ENCODE data around the gene GLIPR1L2. TPM values are rescaled to one million over a fixed set of nuclear protein-coding genes. Genes with fewer than 3 reads are reported as not detected.

GLIPR1L2 gene
- total RNA-seq, 1 experiment from 2014 or later, result not detected

DNA sequence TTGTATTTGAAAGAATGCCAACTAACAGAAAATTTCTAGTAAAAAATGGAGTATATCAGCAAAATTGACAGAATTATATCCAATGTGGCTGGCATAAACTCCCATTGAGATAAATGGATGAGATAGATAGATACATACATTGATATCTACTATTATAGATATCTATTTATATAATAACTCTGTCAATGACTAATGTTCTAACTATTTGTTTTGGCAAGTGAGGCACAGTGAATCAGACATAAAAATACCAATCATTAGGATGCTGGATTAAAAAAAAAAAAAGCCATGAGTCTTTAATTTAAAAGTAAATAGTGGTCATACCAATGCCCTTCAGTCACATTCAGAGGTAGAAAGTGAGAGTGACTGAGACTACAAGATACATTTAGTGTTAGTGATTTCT, 56.0 kb downstream of the GLIPR1L2 start:
- H3K4me3 Mint-ChIP-seq (ENCODE audit: unreplicated experiment), result no peak overlapping the region
- no peaks in the 10 kb centered on the region; the same call in none of the 2 replicates for H3K36me3 ChIP-seq (ENCODE audit: control insufficient read depth, insufficient read depth, low read length)
- peaks cover 6% of the 10 kb centered on the region; the same call in 1 of the 2 replicates for H3K9me3 ChIP-seq
- no peaks in the 10 kb centered on the region for H3K27me3 ChIP-seq (replicated peaks; ENCODE audit: control insufficient read depth, insufficient read depth, low read length)
- H3K4me1 ChIP-seq, result peaks cover 15% of the 10 kb centered on the region
- BruUV-seq (replicated peaks), result no TSS peak
- no peak for TF ChIP-seq CTCF (IDR thresholded peaks at IDR 0.05; ENCODE audit: insufficient read depth in 1 of 2, low read depth in 1 of 2, low read length in 1 of 2, severe bottlenecking in 1 of 2, unreplicated experiment in 1 of 2)
- H3K27me3 Mint-ChIP-seq (ENCODE audit: insufficient read depth, unreplicated experiment), result no peaks in the 10 kb centered on the region
- peaks cover 14% of the 10 kb centered on the region for H3K4me1 Mint-ChIP-seq (ENCODE audit: low read depth, unreplicated experiment)
- no peak for DNase-seq
- peaks cover 10% of the 10 kb centered on the region for H3K9me3 Mint-ChIP-seq (ENCODE audit: unreplicated experiment)
- H3K4me3 ChIP-seq (ENCODE audit: low read depth, low read length), result no peak overlapping the region
- ChIA-PET POLR2A (no interaction called here), CTCF (no interaction called here)
- H3K36me3 Mint-ChIP-seq (ENCODE audit: insufficient read depth, unreplicated experiment), result no peaks in the 10 kb centered on the region
- intact Hi-C loops (cut with micrococcal nuclease; ENCODE audit: unreplicated experiment), result no loop called here
- H3K27ac Mint-ChIP-seq (ENCODE audit: unreplicated experiment), result no peak overlapping the region

- Histone ChIP-seq H3K4me3 (ENCODE audit: low read depth, low read length) (no peak overlapping the region), H3K36me3 (ENCODE audit: control insufficient read depth, insufficient read depth, low read length) (no peaks in the 10 kb centered on the region; the same call in none of the 2 replicates), H3K9me3 (no peaks in the 10 kb centered on the region), H3K4me1 (peaks cover 5% of the 10 kb centered on the region), H3K27me3 (replicated peaks; ENCODE audit: control insufficient read depth, insufficient read depth, low read length) (no peaks in the 10 kb centered on the region)
- POLR2A ChIA-PET, result no interaction called here
- peaks cover 6% of the 10 kb centered on the region for H3K27me3 Mint-ChIP-seq (ENCODE audit: insufficient read depth, unreplicated experiment)
- CTCF ChIA-PET, result no interaction called here
- no peak for TF ChIP-seq CTCF (IDR thresholded peaks at IDR 0.05; ENCODE audit: insufficient read depth in 1 of 2, low read depth in 1 of 2, low read length in 1 of 2, severe bottlenecking in 1 of 2, unreplicated experiment in 1 of 2)
- H3K9me3 Mint-ChIP-seq (ENCODE audit: unreplicated experiment), result peaks cover 10% of the 10 kb centered on the region
- no peak for DNase-seq
- H3K36me3 Mint-ChIP-seq (ENCODE audit: insufficient read depth, unreplicated experiment), result no peaks in the 10 kb centered on the region
- peaks cover 7% of the 10 kb centered on the region for H3K4me1 Mint-ChIP-seq (ENCODE audit: low read depth, unreplicated experiment)
- BruUV-seq (replicated peaks), result no TSS peak
- no peak overlapping the region for H3K4me3 Mint-ChIP-seq (ENCODE audit: unreplicated experiment)
- no peak overlapping the region for H3K27ac Mint-ChIP-seq (ENCODE audit: unreplicated experiment)
- intact Hi-C loops (cut with micrococcal nuclease; ENCODE audit: unreplicated experiment), result no loop called here
Measured at GRCh38 chr12:75447691-75448393, 57.0 kb downstream of the GLIPR1L2 start.

GRCh38 chr12:75452675-75453330, 61.9 kb downstream of the GLIPR1L2 start:
- Histone ChIP-seq H3K9me3 (peaks cover 7% of the 10 kb centered on the region), H3K4me3 (ENCODE audit: low read depth, low read length) (no peak overlapping the region), H3K27me3 (replicated peaks; ENCODE audit: control insufficient read depth, insufficient read depth, low read length) (no peaks in the 10 kb centered on the region), H3K36me3 (ENCODE audit: control insufficient read depth, insufficient read depth, low read length) (no peaks in the 10 kb centered on the region), H3K4me1 (no peaks in the 10 kb centered on the region)
- peaks cover 6% of the 10 kb centered on the region for H3K27me3 Mint-ChIP-seq (ENCODE audit: insufficient read depth, unreplicated experiment)
- H3K9me3 Mint-ChIP-seq (ENCODE audit: unreplicated experiment), result peaks cover 18% of the 10 kb centered on the region
- H3K4me3 Mint-ChIP-seq (ENCODE audit: unreplicated experiment), result no peak overlapping the region
- DNase-seq, result no peak
- intact Hi-C loops (cut with micrococcal nuclease; ENCODE audit: unreplicated experiment), result no loop called here
- CTCF ChIA-PET, result no interaction called here
- H3K36me3 Mint-ChIP-seq (ENCODE audit: insufficient read depth, unreplicated experiment), result peaks cover 4% of the 10 kb centered on the region
- no peak for TF ChIP-seq CTCF (IDR thresholded peaks at IDR 0.05; ENCODE audit: insufficient read depth in 1 of 2, low read depth in 1 of 2, low read length in 1 of 2, severe bottlenecking in 1 of 2, unreplicated experiment in 1 of 2)
- H3K4me1 Mint-ChIP-seq (ENCODE audit: low read depth, unreplicated experiment), result no peaks in the 10 kb centered on the region
- no TSS peak for BruUV-seq (replicated peaks)
- H3K27ac Mint-ChIP-seq (ENCODE audit: unreplicated experiment), result no peak overlapping the region
- POLR2A ChIA-PET, result no interaction called here

Measured in Caco-2 (cell line).